ENCODE results near the gene LSM11. TPM values are rescaled to one million over a fixed set of nuclear protein-coding genes. Genes with fewer than 3 reads are reported as not detected.
A peak's percentile ranks its signal among the peaks of the same experiment; 100 is the strongest.
"Not testable (repeated sequence)": the region's sequence is repeated elsewhere in the genome, so short reads cannot be mapped to it uniquely, and the experiment has no call there.

The LSM11 gene
- total RNA-seq = 5.2 to 6.0 TPM (median 5.6 TPM) in 3 replicates

- H3K36me3 Mint-ChIP-seq = peaks cover 1% of the 10 kb centered on the region
- H3K27ac Mint-ChIP-seq = peak within 1 kb of the TSS; percentile 91
- peaks cover 2% of the 10 kb centered on the region for H3K27me3 Mint-ChIP-seq (ENCODE audit: low read depth)
- DNase-seq (ENCODE audit: low spot score in 2 of 2, unreplicated experiment in 2 of 2) = peak; percentile 88 to 98
- H3K4me1 Mint-ChIP-seq = peaks cover 14% of the 10 kb centered on the region
- TF ChIP-seq CTCF (IDR thresholded peaks at IDR 0.05; ENCODE audit: unreplicated experiment) = peak; percentile 98
- H3K4me3 Mint-ChIP-seq = peak within 1 kb of the TSS; percentile 91
- no peaks in the 10 kb centered on the region for H3K9me3 Mint-ChIP-seq
Measured at GRCh38 chr5:157743163-157744050, at the start of gene LSM11. Gene LSM11, plus strand, starts transcription at chr5:157743712. Its CDS starts 39 bp downstream, at chr5:157743751.

GRCh38 chr5:157693816-157694215 lies 49.7 kb upstream of the LSM11 start:
- peaks cover 22% of the 10 kb centered on the region for H3K9me3 Mint-ChIP-seq
- H3K27me3 Mint-ChIP-seq (ENCODE audit: low read depth); H3K4me3 Mint-ChIP-seq; H3K36me3 Mint-ChIP-seq; H3K4me1 Mint-ChIP-seq; DNase-seq (ENCODE audit: low spot score in 2 of 2, unreplicated experiment in 2 of 2); H3K27ac Mint-ChIP-seq: not testable (repeated sequence)

DNA sequence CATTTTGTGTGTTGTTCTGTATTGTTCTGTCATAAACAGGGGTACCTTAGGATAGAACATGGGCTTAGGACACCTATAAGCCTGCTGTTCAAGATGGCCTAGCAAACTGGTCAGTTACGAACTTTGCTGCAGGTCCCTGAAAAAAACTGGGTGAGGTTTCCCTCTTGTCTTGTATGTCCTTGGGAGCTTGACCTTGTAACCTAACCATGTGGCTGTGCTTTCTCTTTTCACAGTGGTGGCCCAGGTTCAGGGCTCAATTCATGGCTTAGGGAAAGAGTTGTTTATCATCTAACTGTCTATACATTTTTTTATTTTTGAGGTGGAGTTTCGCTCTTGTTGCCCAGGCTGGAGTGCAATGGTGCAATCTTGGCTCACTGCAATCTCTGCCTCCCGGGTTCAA lies 47.4 kb upstream of the LSM11 start:
- DNase-seq (ENCODE audit: low spot score in 2 of 2, unreplicated experiment in 2 of 2); H3K4me3 Mint-ChIP-seq; H3K27ac Mint-ChIP-seq; H3K27me3 Mint-ChIP-seq (ENCODE audit: low read depth); H3K4me1 Mint-ChIP-seq; H3K36me3 Mint-ChIP-seq: not testable (repeated sequence)
- peaks cover 24% of the 10 kb centered on the region for H3K9me3 Mint-ChIP-seq

GRCh38 chr5:157698674-157699073 lies 44.8 kb upstream of the LSM11 start:
- H3K27me3 Mint-ChIP-seq (ENCODE audit: low read depth); H3K4me1 Mint-ChIP-seq; DNase-seq (ENCODE audit: low spot score in 2 of 2, unreplicated experiment in 2 of 2); H3K36me3 Mint-ChIP-seq; H3K27ac Mint-ChIP-seq; H3K4me3 Mint-ChIP-seq: not testable (repeated sequence)
- H3K9me3 Mint-ChIP-seq = peaks cover 24% of the 10 kb centered on the region

DNA sequence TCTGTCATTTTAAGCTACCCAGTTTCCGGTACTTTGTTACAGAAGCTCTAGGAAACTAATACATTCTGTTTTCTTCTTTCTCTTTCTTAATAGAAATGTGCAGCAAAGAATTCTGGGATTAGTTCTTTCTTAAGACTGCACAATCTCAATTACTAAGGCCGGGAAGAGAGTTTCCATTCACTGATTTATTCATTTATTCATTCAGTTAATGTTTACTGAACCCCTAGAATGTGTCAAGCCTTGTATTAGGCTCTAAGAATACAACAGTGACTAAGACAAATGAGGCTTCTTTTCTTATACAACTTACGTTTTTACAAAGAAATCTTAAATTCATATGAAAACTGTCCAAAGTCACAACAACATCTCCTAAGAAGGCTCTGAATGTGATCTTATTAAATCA lies 39.8 kb upstream of the LSM11 start:
- Mint-ChIP-seq H3K4me1 (peaks cover 2% of the 10 kb centered on the region), H3K4me3 (no peak overlapping the region), H3K9me3 (peaks cover 12% of the 10 kb centered on the region), H3K27me3 (ENCODE audit: low read depth) (no peaks in the 10 kb centered on the region), H3K36me3 (peaks cover under 1% of the 10 kb centered on the region), H3K27ac (no peak overlapping the region)
- DNase-seq (ENCODE audit: low spot score in 2 of 2, unreplicated experiment in 2 of 2) = no peak
- TF ChIP-seq CTCF (IDR thresholded peaks at IDR 0.05; ENCODE audit: unreplicated experiment) = no peak

DNA sequence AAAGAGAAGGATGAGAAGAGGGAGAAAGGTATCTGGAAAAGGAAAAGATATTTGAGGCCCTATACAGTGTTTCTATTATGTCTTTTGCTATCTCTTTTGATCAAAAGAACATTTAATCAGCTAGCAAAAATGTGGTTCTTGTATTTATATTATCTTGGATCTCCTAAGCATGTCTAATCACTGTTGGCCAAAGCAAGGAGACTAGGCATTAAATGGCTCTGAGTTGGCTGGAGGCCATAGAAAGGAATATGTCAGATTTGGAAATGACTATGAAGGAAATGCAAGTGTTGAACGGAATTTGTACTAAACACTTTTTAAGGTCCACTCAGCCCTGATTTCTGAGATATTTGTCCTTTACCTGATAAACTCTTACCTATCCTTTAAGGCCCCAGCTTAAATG lies 34.6 kb upstream of the LSM11 start:
- no peak for DNase-seq (ENCODE audit: low spot score in 2 of 2, unreplicated experiment in 2 of 2)
- no peak overlapping the region for H3K27ac Mint-ChIP-seq
- H3K4me1 Mint-ChIP-seq = peaks cover 5% of the 10 kb centered on the region
- H3K9me3 Mint-ChIP-seq = peaks cover 4% of the 10 kb centered on the region
- no peak for TF ChIP-seq CTCF (IDR thresholded peaks at IDR 0.05; ENCODE audit: unreplicated experiment)
- H3K27me3 Mint-ChIP-seq (ENCODE audit: low read depth) = no peaks in the 10 kb centered on the region
- H3K36me3 Mint-ChIP-seq = no peaks in the 10 kb centered on the region
- no peak overlapping the region for H3K4me3 Mint-ChIP-seq

DNA sequence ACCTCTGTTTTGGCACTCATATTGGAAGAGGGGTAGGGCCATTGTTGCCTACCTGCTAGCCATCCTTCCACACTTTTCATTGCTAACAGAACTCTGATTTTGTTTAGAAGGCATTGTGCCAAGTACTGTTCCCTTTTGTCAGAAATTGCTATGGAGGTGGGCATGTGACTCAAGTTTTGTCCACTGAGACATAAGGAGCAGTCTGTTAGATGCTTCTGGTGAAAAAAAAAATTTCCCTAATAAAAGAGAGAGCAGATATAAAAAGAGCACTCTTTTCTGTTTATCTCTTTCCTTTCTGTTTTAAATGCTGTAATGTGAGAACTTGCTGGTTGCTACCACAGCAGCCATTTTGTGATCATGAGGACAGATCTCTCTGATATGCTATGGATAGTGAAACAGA lies 34.2 kb upstream of the LSM11 start:
- no peak for TF ChIP-seq CTCF (IDR thresholded peaks at IDR 0.05; ENCODE audit: unreplicated experiment)
- Mint-ChIP-seq H3K27ac (no peak overlapping the region), H3K9me3 (peaks cover 4% of the 10 kb centered on the region), H3K27me3 (ENCODE audit: low read depth) (no peaks in the 10 kb centered on the region), H3K4me3 (no peak overlapping the region), H3K36me3 (no peaks in the 10 kb centered on the region), H3K4me1 (peaks cover 5% of the 10 kb centered on the region)
- DNase-seq (ENCODE audit: low spot score in 2 of 2, unreplicated experiment in 2 of 2) = no peak

Data from mesothelial cell of epicardium (in vitro differentiated cells).